22Rv1 (cell line): ENCODE measurements around the gene TNS1.

Experiments used
- H3K27ac ChIP-seq: fragments of 450-650 bp; 2 replicates; pipeline ENCODE4 v1.5.1; 2017
- CTCF ChIP-seq: fragments of 450-650 bp; IDR thresholded peaks from 2 replicates; pipeline ENCODE4 v1.5.1; 2017; ENCODE audit warnings: mild to moderate bottlenecking
- ZFX ChIP-seq: fragments of 450-650 bp; IDR thresholded peaks from 2 replicates; pipeline ENCODE4 v1.6.1; 2017; ENCODE audit warnings: antibody characterized with exemption, borderline replicate concordance

TNS1 gene

GRCh38 chr2:217863883-217864282, 138.9 kb downstream of the TNS1 start:
- TF ChIP-seq CTCF: no peak
- no peak for TF ChIP-seq ZFX
- H3K27ac ChIP-seq: no peak overlapping the region

- TF ChIP-seq ZFX (no peak), CTCF (no peak)
- H3K27ac ChIP-seq: no peak overlapping the region
Measured at GRCh38 chr2:217861334-217861877, 141.4 kb downstream of the TNS1 start.

GRCh38 chr2:217859926-217860325, 142.9 kb downstream of the TNS1 start:
- H3K27ac ChIP-seq: no peak overlapping the region
- TF ChIP-seq CTCF (no peak), ZFX (no peak)

GRCh38 chr2:217858519-217859491, 144.0 kb downstream of the TNS1 start:
- no peak overlapping the region for H3K27ac ChIP-seq
- TF ChIP-seq ZFX (no peak), CTCF (no peak)

- TF ChIP-seq CTCF: no peak
- TF ChIP-seq ZFX: no peak
- no peak overlapping the region for H3K27ac ChIP-seq
Measured at GRCh38 chr2:217857624-217858506, 144.9 kb downstream of the TNS1 start.

- no peak for TF ChIP-seq CTCF
- no peak for TF ChIP-seq ZFX
- no peak overlapping the region for H3K27ac ChIP-seq
Measured at GRCh38 chr2:217856871-217857270, 145.9 kb downstream of the TNS1 start.
